CD4-positive, alpha-beta memory T cell (primary cell): Measurements from ENCODE around the gene BICRAL. TPM values are rescaled to one million over a fixed set of nuclear protein-coding genes. Genes with fewer than 3 reads are reported as not detected.
"Not testable (repeated sequence)": the region's sequence is repeated elsewhere in the genome, so short reads cannot be mapped to it uniquely, and the experiment has no call there.

ENCODE experiments used
- CTCF ChIA-PET: fragments of 350-600 bp; sonication (Branson Sonifier 250); formaldehyde crosslinking; loops from one replicate; lab custom pipeline; 2021; ENCODE audit warnings: inconsistent platforms; ENCODE audit not compliant: partially characterized antibody; lab: Charles Lee
- POLR2A ChIA-PET: fragments of 350-600 bp; sonication (Branson Sonifier 250); formaldehyde crosslinking; loops from one replicate; lab custom pipeline; 2021; ENCODE audit not compliant: partially characterized antibody; lab: Charles Lee
- DNase-seq, 5 donors: peaks; one replicate each; pipeline versions ENCODE4 v3.0.0 to v3.0.0-alpha.2; 2020 to 2022; ENCODE audit warnings: mixed read lengths in 1 of 5
- H3K27ac ChIP-seq: one replicate; pipeline ENCODE4 v1.7.0; 2013; ENCODE audit warnings: low read depth, low read length
- H3K27me3 ChIP-seq: 2 replicates; pipeline ENCODE4 v1.7.0; 2013; ENCODE audit warnings: mild to moderate bottlenecking, low read length, moderate library complexity; ENCODE audit not compliant: insufficient read depth
- H3K36me3 ChIP-seq: 2 replicates; pipeline ENCODE4 v1.7.0; 2013; ENCODE audit warnings: mild to moderate bottlenecking, low read length, moderate library complexity; ENCODE audit not compliant: insufficient read depth
- H3K4me1 ChIP-seq: 2 replicates; pipeline ENCODE4 v1.7.0; 2013; ENCODE audit warnings: mild to moderate bottlenecking, low read length, moderate library complexity; ENCODE audit not compliant: insufficient read depth
- H3K4me3 ChIP-seq, 2 donors: one replicate each; pipeline ENCODE4 v1.7.0; 2013; ENCODE audit warnings: low read length in 2 of 2, mild to moderate bottlenecking in 1 of 2
- H3K9me3 ChIP-seq, 2 donors: one replicate each; pipeline ENCODE4 v1.7.0; 2013; ENCODE audit warnings: low read length in 2 of 2, control low read depth in 1 of 2; ENCODE audit not compliant: control insufficient read depth in 1 of 2
- H3K27ac Mint-ChIP-seq, 7 donors: one replicate each; pipeline ENCODE4 v1.8.0; 2020 to 2021; ENCODE audit warnings: mixed read lengths in 7 of 7, mild to moderate bottlenecking in 6 of 7, inconsistent platforms in 3 of 7, moderate library complexity in 3 of 7
- H3K27me3 Mint-ChIP-seq, 2 donors: one replicate each; pipeline ENCODE4 v1.8.0; 2020 to 2021; ENCODE audit warnings: mixed read lengths in 2 of 2
- H3K36me3 Mint-ChIP-seq, 2 donors: one replicate each; pipeline ENCODE4 v1.8.0; 2020 to 2021; ENCODE audit warnings: mixed read lengths in 2 of 2, inconsistent platforms in 1 of 2, mild to moderate bottlenecking in 1 of 2
- H3K4me1 Mint-ChIP-seq, 4 donors: one replicate each; pipeline ENCODE4 v1.8.0; 2020 to 2021; ENCODE audit warnings: mixed read lengths in 4 of 4, mild to moderate bottlenecking in 1 of 4
- H3K4me3 Mint-ChIP-seq, 8 donors: one replicate each; pipeline ENCODE4 v1.8.0; 2020 to 2021; ENCODE audit warnings: mixed read lengths in 8 of 8, mild to moderate bottlenecking in 7 of 8, moderate library complexity in 6 of 8, inconsistent platforms in 3 of 8
- H3K9me3 Mint-ChIP-seq, 8 donors: one replicate each; pipeline ENCODE4 v1.8.0; 2020 to 2021; ENCODE audit warnings: mixed read lengths in 8 of 8, mild to moderate bottlenecking in 5 of 8, inconsistent platforms in 3 of 8, moderate library complexity in 1 of 8
- intact Hi-C: fragments of 100-400 bp; cut with micrococcal nuclease; formaldehyde crosslinking; loops from one replicate; pipeline ENCODE4 v1.15.1; 2023
- polyA plus RNA-seq, 2 donors: library from polyadenylated mRNA; unstranded; fragments of 300-500 nt; fragmentation: Illumina TruSeq; gene quantifications; one replicate each; pipeline ENCODE4 v1.2.3, GENCODE V29; 2021
- total RNA-seq, 2 experiments: library from RNA; stranded (reverse); gene quantifications; one replicate each; pipeline ENCODE4 v1.2.3, GENCODE V29; 2021

The BICRAL gene
- total and polyA plus RNA-seq, 4 experiments from 2014 or later, result 2.4 to 38.5 (median 21.3) TPM

- ChIA-PET POLR2A (no interaction called here), CTCF (interaction anchor here (0.8 to 1.2 kb wide), 2 partner anchors 21 to 224 kb away, joined by 3 to 4 read pairs; no protein-coding TSS in a partner anchor)
- no peaks in the 10 kb centered on the region for H3K27me3 ChIP-seq
- H3K4me1 Mint-ChIP-seq, result peaks cover 10 to 32% (median 21%) of the 10 kb centered on the region in 4 donors
- H3K4me1 ChIP-seq, result peaks cover 20% of the 10 kb centered on the region
- intact Hi-C loops, result no loop called here
- H3K27ac ChIP-seq, result no peak overlapping the region
- peaks cover 34% of the 10 kb centered on the region for H3K36me3 ChIP-seq
- H3K4me3 ChIP-seq, result no peak overlapping the region
- DNase-seq, result no peak
- H3K9me3 ChIP-seq, result no peaks in the 10 kb centered on the region
- peaks cover 29 to 61% of the 10 kb centered on the region in 2 donors for H3K36me3 Mint-ChIP-seq
- peak overlapping the region in 1 of 7 donors; percentile 33 for H3K27ac Mint-ChIP-seq
- no peak overlapping the region for H3K4me3 Mint-ChIP-seq
- H3K9me3 Mint-ChIP-seq, result no peaks in the 10 kb centered on the region
- H3K27me3 Mint-ChIP-seq, result no peaks in the 10 kb centered on the region
Measured at GRCh38 chr6:42885702-42886101, 103.8 kb downstream of the BICRAL start.

- Mint-ChIP-seq H3K27ac (peak overlapping the region in 1 of 7 donors; percentile 13), H3K4me1 (peaks cover 12 to 32% (median 19%) of the 10 kb centered on the region in 4 donors), H3K4me3 (peak overlapping the region in 1 of 8 donors; percentile 26), H3K36me3 (peaks cover 25 to 56% of the 10 kb centered on the region in 2 donors)
- Histone ChIP-seq H3K36me3 (peaks cover 30% of the 10 kb centered on the region), H3K4me1 (peaks cover 15% of the 10 kb centered on the region)
- H3K27ac ChIP-seq, H3K27me3 Mint-ChIP-seq, intact Hi-C loops, H3K27me3 ChIP-seq, H3K9me3 ChIP-seq, POLR2A ChIA-PET, DNase-seq, CTCF ChIA-PET, H3K4me3 ChIP-seq, H3K9me3 Mint-ChIP-seq: not testable (repeated sequence)
Measured at GRCh38 chr6:42888201-42888600, 106.3 kb downstream of the BICRAL start.

- Histone ChIP-seq H3K27ac (peak overlapping the region; percentile 92), H3K4me1 (peaks cover 15% of the 10 kb centered on the region), H3K36me3 (peaks cover 13% of the 10 kb centered on the region), H3K9me3 (no peaks in the 10 kb centered on the region), H3K4me3 (peak overlapping the region; percentile 59 to 97), H3K27me3 (no peaks in the 10 kb centered on the region)
- POLR2A ChIA-PET, result interaction anchor here (1.4 to 4.2 kb wide), 8 partner anchors 9 to 228 kb away, joined by 4 to 91 read pairs (median 16); partner anchors contain the start of genes KLC4, MRPL2, RPL7L1 and TBCC
- H3K36me3 Mint-ChIP-seq, result peaks cover 9 to 41% of the 10 kb centered on the region in 2 donors
- H3K27ac Mint-ChIP-seq, result peak overlapping the region; percentile 93 to 99 (median 97)
- H3K27me3 Mint-ChIP-seq, result no peaks in the 10 kb centered on the region
- intact Hi-C loops, result loop anchor here (1.0 to 5.0 kb wide), 2 partner anchors 11 to 143 kb away; partner anchors contain the start of genes RPL7L1 and TBCC
- DNase-seq, result peak in 1 of 5 donors; percentile 17
- H3K4me3 Mint-ChIP-seq, result peak overlapping the region; percentile 94 to 99 (median 98)
- H3K4me1 Mint-ChIP-seq, result peaks cover 9 to 21% (median 12%) of the 10 kb centered on the region in 4 donors
- CTCF ChIA-PET, result interaction anchor here (0.8 to 1.8 kb wide), 3 partner anchors 9 to 342 kb away, joined by 4 read pairs; no protein-coding TSS in a partner anchor
- no peaks in the 10 kb centered on the region for H3K9me3 Mint-ChIP-seq
Measured at GRCh38 chr6:42889815-42890214, 108.0 kb downstream of the BICRAL start.

GRCh38 chr6:42890311-42891198 lies 108.7 kb downstream of the BICRAL start:
- H3K9me3 ChIP-seq, result no peaks in the 10 kb centered on the region
- Mint-ChIP-seq H3K4me1 (peaks cover 9 to 21% (median 12%) of the 10 kb centered on the region in 4 donors), H3K4me3 (peak overlapping the region; percentile 94 to 99 (median 98)), H3K27me3 (no peaks in the 10 kb centered on the region), H3K9me3 (no peaks in the 10 kb centered on the region), H3K27ac (peak overlapping the region; percentile 93 to 99 (median 97)), H3K36me3 (peaks cover 8 to 35% of the 10 kb centered on the region in 2 donors)
- ChIA-PET CTCF (interaction anchor here (0.8 to 2.9 kb wide), 8 partner anchors 10 to 343 kb away, joined by 3 to 19 read pairs (median 4); partner anchors contain the start of gene RPL7L1), POLR2A (interaction anchor here (0.6 to 4.2 kb wide), 24 partner anchors 10 to 326 kb away, joined by 3 to 91 read pairs (median 6); partner anchors contain the start of genes CNPY3, KLC4, MRPL2 and PEX6)
- H3K36me3 ChIP-seq, result peaks cover 6% of the 10 kb centered on the region
- intact Hi-C loops, result loop anchor here (1.0 to 5.0 kb wide), 2 partner anchors 11 to 143 kb away; partner anchors contain the start of genes RPL7L1 and TBCC
- H3K27ac ChIP-seq, result peak overlapping the region; percentile 92
- H3K27me3 ChIP-seq, result no peaks in the 10 kb centered on the region
- H3K4me1 ChIP-seq, result peaks cover 15% of the 10 kb centered on the region
- peak overlapping the region; percentile 59 to 97 for H3K4me3 ChIP-seq
- peak; percentile 87 to 91 (median 89) for DNase-seq

- Mint-ChIP-seq H3K4me1 (peaks cover 9 to 21% (median 12%) of the 10 kb centered on the region in 4 donors), H3K4me3 (peak overlapping the region; percentile 94 to 99 (median 98))
Measured at GRCh38 chr6:42891199-42891722, 109.4 kb downstream of the BICRAL start.

GRCh38 chr6:42894041-42894828 lies 112.4 kb downstream of the BICRAL start:
- not testable (repeated sequence) for DNase-seq, H3K27ac ChIP-seq, H3K4me3 ChIP-seq, H3K4me3 Mint-ChIP-seq, H3K9me3 ChIP-seq, H3K27ac Mint-ChIP-seq, H3K27me3 Mint-ChIP-seq, H3K36me3 ChIP-seq, H3K27me3 ChIP-seq, H3K9me3 Mint-ChIP-seq
- H3K4me1 ChIP-seq, result peaks cover 14% of the 10 kb centered on the region
- intact Hi-C loops, result loop anchor here (5.0 kb wide), 1 partner anchor 147 kb away; the partner anchor contains the start of gene TBCC
- POLR2A ChIA-PET, result interaction anchor here (0.9 to 1.3 kb wide), 2 partner anchors 15 to 233 kb away, joined by 3 to 4 read pairs; partner anchors contain the start of gene RPL7L1
- CTCF ChIA-PET, result interaction anchor here (1.6 kb wide), 1 partner anchor 232 kb away, joined by 5 read pairs; no protein-coding TSS in a partner anchor
- Mint-ChIP-seq H3K4me1 (peaks cover 9 to 19% (median 14%) of the 10 kb centered on the region in 4 donors), H3K36me3 (peaks cover 0 to 13% of the 10 kb centered on the region in 2 donors)

More at GRCh38 chr6:42891199-42891722, 109.4 kb downstream of the BICRAL start:
- intact Hi-C loops, result loop anchor here (5.0 kb wide), 1 partner anchor 144 kb away; the partner anchor contains the start of gene TBCC
- Histone ChIP-seq H3K4me3 (peak overlapping the region; percentile 59 to 97), H3K27me3 (no peaks in the 10 kb centered on the region), H3K9me3 (no peaks in the 10 kb centered on the region), H3K4me1 (peaks cover 15% of the 10 kb centered on the region), H3K27ac (peak overlapping the region; percentile 92), H3K36me3 (no peaks in the 10 kb centered on the region)
- H3K27me3 Mint-ChIP-seq, result no peaks in the 10 kb centered on the region
- no peaks in the 10 kb centered on the region for H3K9me3 Mint-ChIP-seq
- peaks cover 1 to 27% of the 10 kb centered on the region in 2 donors for H3K36me3 Mint-ChIP-seq
- POLR2A ChIA-PET, result interaction anchor here (0.6 to 4.2 kb wide), 22 partner anchors 9 to 327 kb away, joined by 3 to 91 read pairs (median 6); partner anchors contain the start of genes CNPY3, KLC4, MRPL2 and PEX6
- CTCF ChIA-PET, result interaction anchor here (0.9 to 2.9 kb wide), 7 partner anchors 10 to 343 kb away, joined by 3 to 19 read pairs (median 4); partner anchors contain the start of gene RPL7L1
- DNase-seq, result no peak
- H3K27ac Mint-ChIP-seq, result peak overlapping the region; percentile 93 to 99 (median 97)
